Neural cell (in vitro differentiated cells): ENCODE data around the gene MED13. TPM values are rescaled to one million over a fixed set of nuclear protein-coding genes. Genes with fewer than 3 reads are reported as not detected.

Source experiments
- H2AFZ ChIP-seq: fragments of 200-600, 300-800 bp; sonication (generic), shearing (Covaris generic); 2 replicates; pipeline ENCODE4 v1.6.0; 2014; ENCODE audit warnings: low read depth, mild to moderate bottlenecking, antibody characterized with exemption, low read length, moderate library complexity
- H3F3A ChIP-seq: fragments of 200-600 bp; shearing (Covaris generic); 2 replicates; pipeline ENCODE4 v1.6.1; 2016; ENCODE audit warnings: mild to moderate bottlenecking, moderate library complexity, mixed read lengths, antibody characterized with exemption, low read length; ENCODE audit not compliant: insufficient read depth, poor library complexity, severe bottlenecking
- H3K27ac ChIP-seq: fragments of 200-600, 300-800 bp; sonication (generic), shearing (Covaris generic); 2 replicates; pipeline ENCODE4 v1.5.1; 2014; ENCODE audit warnings: mild to moderate bottlenecking, low read length, moderate library complexity
- H3K27me3 ChIP-seq: fragments of 300-800, 200-600 bp; sonication (generic), shearing (Covaris generic); 2 replicates; pipeline ENCODE4 v1.6.0; 2014; ENCODE audit warnings: mild to moderate bottlenecking, low read depth, low read length, moderate library complexity; ENCODE audit not compliant: insufficient read depth
- H3K36me3 ChIP-seq: fragments of 300-800, 200-600 bp; sonication (generic), shearing (Covaris generic); 2 replicates; pipeline ENCODE4 v1.5.1; 2014; ENCODE audit warnings: mild to moderate bottlenecking, antibody characterized with exemption, low read length, moderate library complexity; ENCODE audit not compliant: insufficient read depth
- H3K4me2 ChIP-seq: fragments of 300-800, 200-600 bp; sonication (generic), shearing (Covaris generic); 2 replicates; pipeline ENCODE4 v1.6.0; 2014; ENCODE audit warnings: mild to moderate bottlenecking, low read length
- H3K4me3 ChIP-seq: fragments of 300-800, 200-600 bp; sonication (generic), shearing (Covaris generic); 2 replicates; pipeline ENCODE4 v1.5.1; 2014; ENCODE audit warnings: mild to moderate bottlenecking, low read length, moderate library complexity
- H3K79me2 ChIP-seq: fragments of 200-600 bp; shearing (Covaris generic); replicated peaks from 2 replicates; pipeline ENCODE4 v1.6.0; 2014; ENCODE audit warnings: mild to moderate bottlenecking, low read length, moderate library complexity; ENCODE audit not compliant: insufficient read depth
- H3K9ac ChIP-seq: fragments of 300-800, 200-600 bp; sonication (generic), shearing (Covaris generic); 2 replicates; pipeline ENCODE4 v1.6.1; 2016; ENCODE audit warnings: mild to moderate bottlenecking, low read length, mixed read lengths
- H3K9me2 ChIP-seq: fragments of 200-600 bp; shearing (Covaris generic); 2 replicates; pipeline ENCODE4 v1.6.1; 2016; ENCODE audit warnings: mild to moderate bottlenecking, low read length, mixed read lengths; ENCODE audit not compliant: insufficient read depth
- H3K9me3 ChIP-seq: fragments of 200-600, 300-800 bp; sonication (generic), shearing (Covaris generic); 2 replicates; pipeline ENCODE4 v1.6.1; 2016; ENCODE audit warnings: mild to moderate bottlenecking, mixed run types, low read length, moderate library complexity, mixed read lengths
- H4K20me1 ChIP-seq: fragments of 200-600 bp; shearing (Covaris generic); 2 replicates; pipeline ENCODE4 v1.6.1; 2016; ENCODE audit warnings: mild to moderate bottlenecking, mixed run types; ENCODE audit not compliant: insufficient read depth
- EP300 ChIP-seq: fragments of 450-650 bp; conservative IDR thresholded peaks from 2 replicates; pipeline ENCODE4 v1.6.1; 2014; ENCODE audit warnings: antibody characterized with exemption, mild to moderate bottlenecking, moderate library complexity; ENCODE audit not compliant: poor library complexity, severe bottlenecking
- EZH2 ChIP-seq: fragments of 200-600, 300-800 bp; shearing (Covaris generic), sonication (generic); IDR thresholded peaks from 2 replicates; pipeline ENCODE4 v1.6.1; 2014; ENCODE audit warnings: antibody characterized with exemption, low read length, borderline replicate concordance, mild to moderate bottlenecking; ENCODE audit not compliant: insufficient read depth, poor library complexity, severe bottlenecking
- MXI1 ChIP-seq: fragments of 450-650 bp; conservative IDR thresholded peaks from 2 replicates; pipeline ENCODE4 v1.6.1; 2014; ENCODE audit warnings: antibody characterized with exemption, mild to moderate bottlenecking; ENCODE audit not compliant: poor library complexity, severe bottlenecking
- POLR2AphosphoS5 ChIP-seq: IDR thresholded peaks from 2 replicates; pipeline ENCODE4 v1.6.1; 2012
- RAD21 ChIP-seq: fragments of 450-650 bp; conservative IDR thresholded peaks from 2 replicates; pipeline ENCODE4 v1.6.1; 2014; ENCODE audit warnings: antibody characterized with exemption, mild to moderate bottlenecking, moderate library complexity
- SMC3 ChIP-seq: fragments of 450-650 bp; conservative IDR thresholded peaks from 2 replicates; pipeline ENCODE4 v1.6.1; 2014; ENCODE audit warnings: antibody characterized with exemption, mild to moderate bottlenecking, moderate library complexity; ENCODE audit not compliant: poor library complexity
- TAF1 ChIP-seq: IDR thresholded peaks from 2 replicates; pipeline ENCODE4 v1.6.1; 2012; ENCODE audit warnings: low read depth
- polyA plus RNA-seq: library from polyadenylated mRNA; depleted of rRNA; stranded (reverse); fragments of >200 nt; gene quantifications from 2 replicates; pipeline ENCODE4 v1.2.3, GENCODE V29; 2014
- TF ChIP-seq, protein P1 (sequence below): fragments of 450-650 bp; IDR thresholded peaks from 2 replicates; pipeline ENCODE4 v1.5.1; 2014; ENCODE audit warnings: antibody characterized with exemption, mild to moderate bottlenecking, moderate library complexity; ENCODE audit not compliant: poor library complexity, severe bottlenecking
- TF ChIP-seq, protein P2 (sequence below): IDR thresholded peaks from 2 replicates; pipeline ENCODE4 v1.6.1; 2012; ENCODE audit warnings: borderline replicate concordance

The MED13 gene
- polyA plus RNA-seq, 1 donor from 2014 or later, result 22.6 TPM

DNA sequence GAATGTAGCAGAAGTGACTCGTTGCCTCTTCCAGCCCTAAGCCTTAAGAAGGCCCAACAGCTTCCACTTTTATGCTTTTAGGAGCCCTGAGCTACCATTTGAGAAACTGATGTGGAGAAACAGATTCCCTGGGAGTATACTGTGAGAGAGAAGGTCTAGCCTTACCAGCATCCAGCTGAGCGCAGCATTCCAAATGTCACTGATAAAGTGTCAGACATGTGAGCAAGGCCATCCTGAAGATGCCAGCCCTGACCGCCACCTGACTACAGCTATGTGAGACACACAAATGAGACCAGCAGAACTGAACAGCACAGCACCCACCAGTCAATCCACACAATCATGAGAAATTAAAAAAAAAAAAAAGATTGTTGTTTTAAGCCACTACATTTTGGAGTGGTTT lies 18.6 kb upstream of the MED13 start:
- Histone ChIP-seq H3K9ac (no peak overlapping the region), H3K4me2 (no peak overlapping the region), H3K9me2 (no peaks in the 10 kb centered on the region), H3K27me3 (no peaks in the 10 kb centered on the region), H3K27ac (no peak overlapping the region), H3K4me3 (no peak overlapping the region), H3K9me3 (no peaks in the 10 kb centered on the region), H2AFZ (no peak overlapping the region), H3K79me2 (no peaks in the 10 kb centered on the region), H3F3A (no peaks in the 10 kb centered on the region), H3K36me3 (no peaks in the 10 kb centered on the region), H4K20me1 (no peaks in the 10 kb centered on the region)
- TF ChIP-seq, protein P1, sequence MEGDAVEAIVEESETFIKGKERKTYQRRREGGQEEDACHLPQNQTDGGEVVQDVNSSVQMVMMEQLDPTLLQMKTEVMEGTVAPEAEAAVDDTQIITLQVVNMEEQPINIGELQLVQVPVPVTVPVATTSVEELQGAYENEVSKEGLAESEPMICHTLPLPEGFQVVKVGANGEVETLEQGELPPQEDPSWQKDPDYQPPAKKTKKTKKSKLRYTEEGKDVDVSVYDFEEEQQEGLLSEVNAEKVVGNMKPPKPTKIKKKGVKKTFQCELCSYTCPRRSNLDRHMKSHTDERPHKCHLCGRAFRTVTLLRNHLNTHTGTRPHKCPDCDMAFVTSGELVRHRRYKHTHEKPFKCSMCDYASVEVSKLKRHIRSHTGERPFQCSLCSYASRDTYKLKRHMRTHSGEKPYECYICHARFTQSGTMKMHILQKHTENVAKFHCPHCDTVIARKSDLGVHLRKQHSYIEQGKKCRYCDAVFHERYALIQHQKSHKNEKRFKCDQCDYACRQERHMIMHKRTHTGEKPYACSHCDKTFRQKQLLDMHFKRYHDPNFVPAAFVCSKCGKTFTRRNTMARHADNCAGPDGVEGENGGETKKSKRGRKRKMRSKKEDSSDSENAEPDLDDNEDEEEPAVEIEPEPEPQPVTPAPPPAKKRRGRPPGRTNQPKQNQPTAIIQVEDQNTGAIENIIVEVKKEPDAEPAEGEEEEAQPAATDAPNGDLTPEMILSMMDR, result no peak
- TF ChIP-seq, protein P2, sequence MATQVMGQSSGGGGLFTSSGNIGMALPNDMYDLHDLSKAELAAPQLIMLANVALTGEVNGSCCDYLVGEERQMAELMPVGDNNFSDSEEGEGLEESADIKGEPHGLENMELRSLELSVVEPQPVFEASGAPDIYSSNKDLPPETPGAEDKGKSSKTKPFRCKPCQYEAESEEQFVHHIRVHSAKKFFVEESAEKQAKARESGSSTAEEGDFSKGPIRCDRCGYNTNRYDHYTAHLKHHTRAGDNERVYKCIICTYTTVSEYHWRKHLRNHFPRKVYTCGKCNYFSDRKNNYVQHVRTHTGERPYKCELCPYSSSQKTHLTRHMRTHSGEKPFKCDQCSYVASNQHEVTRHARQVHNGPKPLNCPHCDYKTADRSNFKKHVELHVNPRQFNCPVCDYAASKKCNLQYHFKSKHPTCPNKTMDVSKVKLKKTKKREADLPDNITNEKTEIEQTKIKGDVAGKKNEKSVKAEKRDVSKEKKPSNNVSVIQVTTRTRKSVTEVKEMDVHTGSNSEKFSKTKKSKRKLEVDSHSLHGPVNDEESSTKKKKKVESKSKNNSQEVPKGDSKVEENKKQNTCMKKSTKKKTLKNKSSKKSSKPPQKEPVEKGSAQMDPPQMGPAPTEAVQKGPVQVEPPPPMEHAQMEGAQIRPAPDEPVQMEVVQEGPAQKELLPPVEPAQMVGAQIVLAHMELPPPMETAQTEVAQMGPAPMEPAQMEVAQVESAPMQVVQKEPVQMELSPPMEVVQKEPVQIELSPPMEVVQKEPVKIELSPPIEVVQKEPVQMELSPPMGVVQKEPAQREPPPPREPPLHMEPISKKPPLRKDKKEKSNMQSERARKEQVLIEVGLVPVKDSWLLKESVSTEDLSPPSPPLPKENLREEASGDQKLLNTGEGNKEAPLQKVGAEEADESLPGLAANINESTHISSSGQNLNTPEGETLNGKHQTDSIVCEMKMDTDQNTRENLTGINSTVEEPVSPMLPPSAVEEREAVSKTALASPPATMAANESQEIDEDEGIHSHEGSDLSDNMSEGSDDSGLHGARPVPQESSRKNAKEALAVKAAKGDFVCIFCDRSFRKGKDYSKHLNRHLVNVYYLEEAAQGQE, result no peak
- TF ChIP-seq POLR2AphosphoS5 (no peak), RAD21 (no peak), EZH2 (no peak), SMC3 (no peak), MXI1 (no peak), TAF1 (no peak), EP300 (no peak)

DNA sequence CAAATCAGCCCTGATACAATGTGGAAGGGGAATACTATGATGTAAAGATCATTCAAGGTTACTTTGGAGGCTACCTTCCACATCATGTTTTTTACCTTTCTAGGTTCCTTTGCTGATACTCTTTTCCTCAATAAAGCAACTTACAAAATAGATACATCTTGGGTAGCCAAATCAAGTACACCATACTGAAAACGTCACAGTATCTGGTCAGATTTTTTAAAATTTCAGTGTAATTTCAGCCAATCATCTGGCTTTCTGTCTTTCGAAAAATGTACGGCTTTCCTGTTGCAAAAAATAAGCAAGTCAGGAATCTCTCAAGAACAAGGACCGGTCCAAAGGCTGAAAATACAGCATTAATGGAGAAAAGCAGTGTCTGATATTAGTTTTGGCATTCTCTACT lies 15.6 kb upstream of the MED13 start:
- TF ChIP-seq SMC3, result no peak
- no peak for TF ChIP-seq RAD21
- no peak for TF ChIP-seq EZH2
- no peak for TF ChIP-seq POLR2AphosphoS5
- no peak for TF ChIP-seq EP300
- no peak for TF ChIP-seq MXI1
- TF ChIP-seq, protein P2, result no peak
- TF ChIP-seq TAF1, result no peak
- TF ChIP-seq, protein P1, result no peak
- H3K9ac ChIP-seq, result no peak overlapping the region
- no peaks in the 10 kb centered on the region for H3K9me2 ChIP-seq
- H3K4me2 ChIP-seq, result no peak overlapping the region
- no peak overlapping the region for H3K27ac ChIP-seq
- no peaks in the 10 kb centered on the region for H3K9me3 ChIP-seq
- no peak overlapping the region for H3K4me3 ChIP-seq
- H2AFZ ChIP-seq, result no peak overlapping the region
- H3K36me3 ChIP-seq, result no peaks in the 10 kb centered on the region
- H3F3A ChIP-seq, result no peaks in the 10 kb centered on the region
- no peaks in the 10 kb centered on the region for H3K79me2 ChIP-seq
- H4K20me1 ChIP-seq, result no peaks in the 10 kb centered on the region
- H3K27me3 ChIP-seq, result no peaks in the 10 kb centered on the region
